Measurements from ENCODE around the gene SH3RF1. TPM values are rescaled to one million over a fixed set of nuclear protein-coding genes. Genes with fewer than 3 reads are reported as not detected.

The SH3RF1 gene
- total and polyA plus RNA-seq, 4 donors, result 5.3 to 33.1 (median 16.3) TPM

DNA sequence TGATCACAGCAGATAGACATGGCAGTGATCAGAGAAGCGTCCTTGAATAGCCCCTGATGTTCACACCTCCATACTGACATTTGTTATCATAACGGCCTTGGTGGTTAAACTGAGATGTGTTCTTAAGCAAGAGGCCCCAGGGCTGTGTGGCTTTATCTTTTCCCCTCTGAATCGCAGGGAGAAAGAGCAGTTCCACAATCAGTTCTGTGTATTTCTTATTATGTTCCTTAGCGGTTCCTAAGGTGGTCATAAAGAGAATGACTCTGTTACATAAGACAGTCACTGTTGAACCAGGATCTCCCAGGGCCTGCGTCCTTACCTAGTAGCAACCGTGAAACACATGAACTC, 207.9 kb downstream of the SH3RF1 start:
- ATAC-seq (ENCODE audit: insufficient read depth, low FRiP score), result no peak
- peak in 1 of 3 donors; percentile 39 for DNase-seq
- Histone ChIP-seq H3K36me3 (ENCODE audit: control insufficient read depth in 4 of 4, insufficient read depth in 4 of 4, low read length in 4 of 4) (no peaks in the 10 kb centered on the region), H3K4me1 (ENCODE audit: control insufficient read depth in 5 of 5, insufficient read depth in 5 of 5, low read length in 5 of 5) (peaks cover 0 to 31% (median 15%) of the 10 kb centered on the region in 5 donors), H3K27me3 (ENCODE audit: control insufficient read depth in 3 of 3, insufficient read depth in 3 of 3, low read length in 2 of 3) (no peaks in the 10 kb centered on the region), H3K4me3 (no peak overlapping the region), H3K9ac (ENCODE audit: insufficient read depth in 1 of 2, low read length in 2 of 2) (peak overlapping the region in 1 of 2 donors; percentile 75), H3K27ac (ENCODE audit: low read depth in 1 of 2, low read length in 1 of 2) (no peak overlapping the region), H3K9me3 (ENCODE audit: control insufficient read depth in 4 of 4, insufficient read depth in 3 of 4, low read length in 3 of 4) (no peaks in the 10 kb centered on the region)
- TF ChIP-seq, protein P1, sequence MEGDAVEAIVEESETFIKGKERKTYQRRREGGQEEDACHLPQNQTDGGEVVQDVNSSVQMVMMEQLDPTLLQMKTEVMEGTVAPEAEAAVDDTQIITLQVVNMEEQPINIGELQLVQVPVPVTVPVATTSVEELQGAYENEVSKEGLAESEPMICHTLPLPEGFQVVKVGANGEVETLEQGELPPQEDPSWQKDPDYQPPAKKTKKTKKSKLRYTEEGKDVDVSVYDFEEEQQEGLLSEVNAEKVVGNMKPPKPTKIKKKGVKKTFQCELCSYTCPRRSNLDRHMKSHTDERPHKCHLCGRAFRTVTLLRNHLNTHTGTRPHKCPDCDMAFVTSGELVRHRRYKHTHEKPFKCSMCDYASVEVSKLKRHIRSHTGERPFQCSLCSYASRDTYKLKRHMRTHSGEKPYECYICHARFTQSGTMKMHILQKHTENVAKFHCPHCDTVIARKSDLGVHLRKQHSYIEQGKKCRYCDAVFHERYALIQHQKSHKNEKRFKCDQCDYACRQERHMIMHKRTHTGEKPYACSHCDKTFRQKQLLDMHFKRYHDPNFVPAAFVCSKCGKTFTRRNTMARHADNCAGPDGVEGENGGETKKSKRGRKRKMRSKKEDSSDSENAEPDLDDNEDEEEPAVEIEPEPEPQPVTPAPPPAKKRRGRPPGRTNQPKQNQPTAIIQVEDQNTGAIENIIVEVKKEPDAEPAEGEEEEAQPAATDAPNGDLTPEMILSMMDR (IDR thresholded peaks at IDR 0.05; ENCODE audit: control extremely low read depth, extremely low read depth), result no peak
- 66% methylated on average over 6 of the region's 6 CpGs for WGBS, 2 donors

DNA sequence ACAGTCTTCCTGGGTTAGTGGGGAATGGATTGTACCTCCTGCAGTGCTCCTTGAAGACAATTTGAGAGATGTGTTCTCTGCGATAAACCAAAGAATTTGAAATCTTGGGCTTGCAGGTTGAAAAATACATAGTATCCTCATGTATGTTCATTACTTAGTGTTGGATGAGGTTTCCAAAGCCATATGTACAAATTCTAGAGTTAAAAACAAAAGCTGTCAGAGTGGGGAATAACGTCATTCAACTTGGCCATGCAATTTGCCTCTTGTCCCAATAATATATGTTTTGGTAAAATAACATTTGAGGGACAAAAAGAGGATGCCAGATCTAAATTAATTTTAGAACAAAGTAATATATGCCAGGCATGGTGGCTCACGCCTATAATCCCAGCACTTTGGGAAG, 209.4 kb downstream of the SH3RF1 start:
- Histone ChIP-seq H3K27me3 (ENCODE audit: control insufficient read depth in 3 of 3, insufficient read depth in 3 of 3, low read length in 2 of 3) (no peaks in the 10 kb centered on the region), H3K4me1 (ENCODE audit: control insufficient read depth in 5 of 5, insufficient read depth in 5 of 5, low read length in 5 of 5) (peaks cover 0 to 31% (median 15%) of the 10 kb centered on the region in 5 donors), H3K36me3 (ENCODE audit: control insufficient read depth in 4 of 4, insufficient read depth in 4 of 4, low read length in 4 of 4) (no peaks in the 10 kb centered on the region), H3K27ac (ENCODE audit: low read depth in 1 of 2, low read length in 1 of 2) (no peak overlapping the region), H3K9me3 (ENCODE audit: control insufficient read depth in 4 of 4, insufficient read depth in 3 of 4, low read length in 3 of 4) (no peaks in the 10 kb centered on the region), H3K9ac (ENCODE audit: insufficient read depth in 1 of 2, low read length in 2 of 2) (no peak overlapping the region), H3K4me3 (no peak overlapping the region)
- TF ChIP-seq, protein P1 (IDR thresholded peaks at IDR 0.05; ENCODE audit: control extremely low read depth, extremely low read depth), result no peak
- no peak for DNase-seq
- no peak for ATAC-seq (ENCODE audit: insufficient read depth, low FRiP score)
- WGBS, 2 donors, result 96 to 97% methylated on average over 3 of the region's 3 CpGs

DNA sequence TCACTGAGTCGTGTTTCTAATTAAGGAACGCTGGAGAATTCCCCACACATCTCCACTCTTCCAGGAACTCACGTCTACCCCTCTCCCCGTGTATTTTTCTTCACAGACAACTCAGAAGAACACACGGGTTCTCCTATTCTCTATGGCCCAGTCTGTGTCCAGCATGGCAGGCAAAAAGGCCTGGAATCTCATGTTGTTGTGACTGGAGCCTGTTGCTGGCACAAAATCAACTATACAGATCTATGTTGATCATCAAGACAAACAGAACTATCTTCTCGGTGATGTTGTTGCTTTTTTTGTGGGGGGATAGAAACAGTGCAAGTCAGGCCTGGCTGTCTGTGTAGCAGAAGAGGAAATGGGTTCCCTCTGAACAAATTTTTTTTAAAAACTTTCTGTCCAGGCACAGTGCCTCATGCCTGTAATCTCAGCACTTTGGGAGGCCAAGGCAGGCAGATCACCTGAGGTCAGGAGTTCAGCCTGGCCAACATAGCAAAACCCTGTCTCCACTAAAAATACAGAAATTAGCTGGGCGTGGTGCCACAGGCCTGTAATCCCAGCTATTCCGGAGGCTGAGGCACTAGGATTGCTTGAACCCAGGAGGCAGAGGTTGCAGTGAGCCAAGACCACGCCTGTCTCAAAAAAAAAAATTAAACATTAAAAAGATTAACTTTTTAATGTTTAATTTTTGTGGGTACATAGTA, 210.2 kb downstream of the SH3RF1 start:
- 57 to 74% methylated on average over 9 of the region's 9 CpGs for WGBS, 2 donors
- peak in 2 of 3 donors; percentile 38 to 69 for DNase-seq
- ATAC-seq (ENCODE audit: insufficient read depth, low FRiP score), result no peak
- H3K4me1 ChIP-seq (ENCODE audit: control insufficient read depth in 5 of 5, insufficient read depth in 5 of 5, low read length in 5 of 5), result peaks cover 0 to 31% (median 15%) of the 10 kb centered on the region in 5 donors
- no peaks in the 10 kb centered on the region for H3K27me3 ChIP-seq (ENCODE audit: control insufficient read depth in 3 of 3, insufficient read depth in 3 of 3, low read length in 2 of 3)
- TF ChIP-seq, protein P1 (IDR thresholded peaks at IDR 0.05; ENCODE audit: control extremely low read depth, extremely low read depth), result no peak
- no peak overlapping the region for H3K4me3 ChIP-seq
- H3K9ac ChIP-seq (ENCODE audit: insufficient read depth in 1 of 2, low read length in 2 of 2), result no peak overlapping the region
- H3K36me3 ChIP-seq (ENCODE audit: control insufficient read depth in 4 of 4, insufficient read depth in 4 of 4, low read length in 4 of 4), result no peaks in the 10 kb centered on the region
- H3K9me3 ChIP-seq (ENCODE audit: control insufficient read depth in 4 of 4, insufficient read depth in 3 of 4, low read length in 3 of 4), result no peaks in the 10 kb centered on the region
- H3K27ac ChIP-seq (ENCODE audit: low read depth in 1 of 2, low read length in 1 of 2), result peak overlapping the region; percentile 76 to 82

Measured in lung (tissue), 12 donors.